Loucy (cell line): Measurements from ENCODE around the gene PIP5K1A.

Source experiments
- CTCF ChIP-seq: fragments of 200-600 bp; sonication (generic); conservative IDR thresholded peaks from 2 replicates; pipeline ENCODE4 v1.5.1; 2014; ENCODE audit warnings: mild to moderate bottlenecking, antibody characterized with exemption, low read length
- EZH2phosphoT487 ChIP-seq: fragments of 200-600 bp; IDR thresholded peaks from 2 replicates; pipeline ENCODE4 v1.6.1; 2018; ENCODE audit warnings: antibody characterized with exemption, mild to moderate bottlenecking, moderate library complexity, borderline replicate concordance

DNA sequence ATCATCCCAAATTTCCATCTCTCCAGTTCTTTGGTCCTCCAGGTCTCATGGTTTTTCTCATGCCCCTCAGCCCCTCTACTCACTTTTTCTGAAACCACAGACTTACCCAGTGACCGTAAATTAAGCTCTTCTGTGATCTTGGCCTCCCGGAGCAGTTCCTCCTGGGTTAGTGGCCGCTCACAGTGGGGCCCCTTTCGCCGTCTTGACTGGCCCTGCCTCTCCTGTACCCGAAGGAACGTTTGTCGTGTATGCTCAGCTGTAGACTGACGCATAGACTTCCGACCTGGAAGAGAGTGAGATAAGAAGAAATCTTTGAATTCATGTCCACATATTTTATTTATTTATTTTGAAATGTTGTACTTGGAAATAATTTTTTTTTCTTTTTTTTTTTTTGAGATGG lies 14.1 kb upstream of the PIP5K1A start:
- TF ChIP-seq CTCF (no peak), EZH2phosphoT487 (no peak)
